ENCODE results near the gene RUBCNL. TPM values are rescaled to one million over a fixed set of nuclear protein-coding genes. Genes with fewer than 3 reads are reported as not detected.

The RUBCNL gene
- total RNA-seq, 1 donor from 2014 or later, result 2.8 TPM

Other genes starting within 250 kb of the RUBCNL start
- 758 and 774 TPM in 2 replicates for gene LCP1, start 205.1 kb downstream of the RUBCNL start, total RNA-seq
- gene LRRC63, start 175.3 kb downstream of the RUBCNL start, total RNA-seq, result 0.13 and 0.17 TPM in 2 replicates
- gene LRCH1, start 165.9 kb upstream of the RUBCNL start, total RNA-seq, result 20.3 and 21.8 TPM in 2 replicates